GM12875 (cell line): ENCODE measurements around the gene S100PBP.

Experiments
- H3K4me3 ChIP-seq: one replicate; pipeline ENCODE4 v1.5.1; 2011; ENCODE audit warnings: low read depth, low read length, control low read depth
- TF ChIP-seq, protein P1 (sequence below): IDR thresholded peaks from 2 replicates; pipeline ENCODE4 v1.5.1; 2011; ENCODE audit warnings: low read depth, mild to moderate bottlenecking, control low read depth, inconsistent platforms, low read length, moderate library complexity, borderline replicate concordance; ENCODE audit not compliant: insufficient read depth

S100PBP gene

DNA sequence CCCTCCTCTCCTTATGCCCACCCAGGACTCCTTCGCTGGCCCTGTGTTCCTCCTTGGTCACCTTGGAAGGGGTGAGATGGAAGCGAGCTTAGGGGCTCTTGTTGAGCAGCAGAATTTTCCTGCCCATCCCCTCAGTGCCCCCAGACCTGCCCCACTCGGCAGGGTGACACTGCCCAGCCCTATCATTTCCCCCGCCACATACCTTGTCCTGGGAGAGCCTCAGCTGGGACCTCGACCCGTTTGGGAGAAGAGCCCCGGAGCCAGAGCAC lies 54.7 kb downstream of the S100PBP start:
- no peak overlapping the region for H3K4me3 ChIP-seq
- TF ChIP-seq, protein P1, sequence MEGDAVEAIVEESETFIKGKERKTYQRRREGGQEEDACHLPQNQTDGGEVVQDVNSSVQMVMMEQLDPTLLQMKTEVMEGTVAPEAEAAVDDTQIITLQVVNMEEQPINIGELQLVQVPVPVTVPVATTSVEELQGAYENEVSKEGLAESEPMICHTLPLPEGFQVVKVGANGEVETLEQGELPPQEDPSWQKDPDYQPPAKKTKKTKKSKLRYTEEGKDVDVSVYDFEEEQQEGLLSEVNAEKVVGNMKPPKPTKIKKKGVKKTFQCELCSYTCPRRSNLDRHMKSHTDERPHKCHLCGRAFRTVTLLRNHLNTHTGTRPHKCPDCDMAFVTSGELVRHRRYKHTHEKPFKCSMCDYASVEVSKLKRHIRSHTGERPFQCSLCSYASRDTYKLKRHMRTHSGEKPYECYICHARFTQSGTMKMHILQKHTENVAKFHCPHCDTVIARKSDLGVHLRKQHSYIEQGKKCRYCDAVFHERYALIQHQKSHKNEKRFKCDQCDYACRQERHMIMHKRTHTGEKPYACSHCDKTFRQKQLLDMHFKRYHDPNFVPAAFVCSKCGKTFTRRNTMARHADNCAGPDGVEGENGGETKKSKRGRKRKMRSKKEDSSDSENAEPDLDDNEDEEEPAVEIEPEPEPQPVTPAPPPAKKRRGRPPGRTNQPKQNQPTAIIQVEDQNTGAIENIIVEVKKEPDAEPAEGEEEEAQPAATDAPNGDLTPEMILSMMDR = no peak

DNA sequence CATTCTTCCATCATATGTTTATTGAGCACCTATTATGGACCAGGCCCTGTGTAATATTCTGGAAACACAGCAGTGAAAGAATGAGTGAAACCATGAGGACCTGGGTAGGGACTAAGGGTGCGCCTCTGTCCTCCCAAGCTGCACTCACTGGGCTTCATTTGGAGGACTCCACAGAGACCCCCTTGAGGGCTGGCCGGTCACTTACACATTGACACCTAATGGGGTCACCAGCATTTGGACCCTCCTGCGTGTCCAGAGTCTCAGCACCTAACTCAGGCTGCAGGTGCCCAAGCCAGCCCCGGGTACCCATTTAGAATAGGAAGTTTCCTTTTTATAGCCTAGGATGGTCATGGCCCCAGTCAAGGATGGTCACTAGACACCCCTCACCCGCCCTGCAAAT lies 56.0 kb downstream of the S100PBP start:
- TF ChIP-seq, protein P1 = no peak
- no peak overlapping the region for H3K4me3 ChIP-seq

DNA sequence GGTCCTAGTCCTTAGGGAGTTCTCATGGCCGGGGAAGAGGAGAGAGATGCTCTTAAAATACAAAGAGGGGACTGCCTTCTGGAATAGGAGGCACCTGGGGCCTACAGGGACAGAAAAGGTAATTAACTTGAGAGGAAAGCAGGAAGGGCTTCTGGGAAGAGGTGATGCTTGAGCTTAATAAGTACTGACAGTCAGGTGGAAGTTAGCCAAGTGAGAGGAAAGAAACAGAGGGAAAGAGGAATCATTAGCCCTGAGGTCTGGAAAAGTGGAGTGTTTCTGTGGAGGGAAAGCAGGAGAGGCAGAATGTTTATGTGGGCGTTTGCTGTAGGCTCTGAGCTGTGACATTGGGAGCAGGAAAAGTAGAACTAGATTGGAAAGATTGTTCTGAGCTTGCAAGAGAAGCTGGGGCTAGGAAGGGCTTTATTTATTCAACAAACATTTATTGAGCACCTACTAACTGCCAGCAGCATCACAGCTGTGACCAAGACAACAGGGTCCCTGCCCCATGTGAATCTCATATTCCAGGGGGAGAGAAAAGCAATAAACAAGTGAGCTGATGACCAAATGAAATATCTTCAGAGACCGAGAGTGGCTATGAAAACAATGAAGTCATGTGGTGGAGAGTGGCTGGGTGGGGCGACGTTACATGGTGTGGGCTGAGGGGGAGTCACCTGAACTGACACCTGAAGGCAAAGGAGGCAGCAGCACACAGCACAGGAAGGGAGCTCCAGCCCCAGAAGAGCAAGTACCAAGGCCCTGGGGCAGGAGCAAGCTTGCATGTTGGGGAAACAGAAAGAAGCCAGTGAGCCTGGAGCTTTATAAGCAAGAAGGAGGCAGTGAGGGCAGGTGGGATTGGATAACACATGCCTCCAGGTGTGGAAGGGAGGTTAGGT lies 57.7 kb downstream of the S100PBP start:
- no peak overlapping the region for H3K4me3 ChIP-seq
- TF ChIP-seq, protein P1 = no peak

DNA sequence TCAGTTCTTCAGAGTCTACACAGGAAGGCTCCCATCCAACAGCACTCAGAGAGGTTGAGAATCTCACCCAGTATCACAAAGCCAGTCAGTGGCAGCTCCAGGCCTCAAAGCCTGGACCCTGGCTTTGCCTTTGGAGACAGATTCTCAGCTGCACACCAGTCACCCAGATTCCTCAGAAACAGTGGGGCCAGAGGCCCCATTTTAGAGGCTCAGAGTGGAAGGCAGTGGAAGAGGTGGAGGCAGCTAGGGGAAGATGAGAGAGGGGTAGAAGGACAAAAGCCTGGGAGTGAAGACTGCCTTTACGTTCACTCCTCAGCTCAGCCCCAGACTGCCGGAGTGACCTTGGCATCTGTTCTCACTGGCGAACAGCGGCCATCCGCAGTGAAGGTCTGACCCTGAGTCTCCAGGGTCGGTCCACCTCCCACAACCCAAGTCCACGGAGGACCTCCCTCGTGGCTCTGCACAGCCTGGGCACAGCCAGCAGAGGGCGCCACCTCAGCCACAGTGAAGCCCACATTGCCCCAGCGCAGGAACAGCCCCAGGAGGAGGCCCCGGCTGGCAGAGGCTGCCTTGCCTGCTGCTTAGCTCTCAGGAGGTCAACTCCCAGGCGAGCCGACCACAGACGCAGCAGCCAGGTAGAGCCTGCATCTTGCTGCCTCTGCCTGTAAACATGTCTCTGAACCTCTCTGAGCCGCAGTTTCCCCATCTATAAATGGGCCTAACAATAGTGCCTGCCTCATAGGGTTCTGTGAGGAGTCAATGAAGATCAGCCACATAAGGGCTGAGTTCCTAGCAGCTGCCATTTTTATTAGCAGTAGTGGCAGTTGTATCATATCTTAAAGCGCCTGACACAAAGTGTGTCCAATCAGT lies 59.1 kb downstream of the S100PBP start:
- TF ChIP-seq, protein P1 = peak; percentile 97
- no peak overlapping the region for H3K4me3 ChIP-seq

DNA sequence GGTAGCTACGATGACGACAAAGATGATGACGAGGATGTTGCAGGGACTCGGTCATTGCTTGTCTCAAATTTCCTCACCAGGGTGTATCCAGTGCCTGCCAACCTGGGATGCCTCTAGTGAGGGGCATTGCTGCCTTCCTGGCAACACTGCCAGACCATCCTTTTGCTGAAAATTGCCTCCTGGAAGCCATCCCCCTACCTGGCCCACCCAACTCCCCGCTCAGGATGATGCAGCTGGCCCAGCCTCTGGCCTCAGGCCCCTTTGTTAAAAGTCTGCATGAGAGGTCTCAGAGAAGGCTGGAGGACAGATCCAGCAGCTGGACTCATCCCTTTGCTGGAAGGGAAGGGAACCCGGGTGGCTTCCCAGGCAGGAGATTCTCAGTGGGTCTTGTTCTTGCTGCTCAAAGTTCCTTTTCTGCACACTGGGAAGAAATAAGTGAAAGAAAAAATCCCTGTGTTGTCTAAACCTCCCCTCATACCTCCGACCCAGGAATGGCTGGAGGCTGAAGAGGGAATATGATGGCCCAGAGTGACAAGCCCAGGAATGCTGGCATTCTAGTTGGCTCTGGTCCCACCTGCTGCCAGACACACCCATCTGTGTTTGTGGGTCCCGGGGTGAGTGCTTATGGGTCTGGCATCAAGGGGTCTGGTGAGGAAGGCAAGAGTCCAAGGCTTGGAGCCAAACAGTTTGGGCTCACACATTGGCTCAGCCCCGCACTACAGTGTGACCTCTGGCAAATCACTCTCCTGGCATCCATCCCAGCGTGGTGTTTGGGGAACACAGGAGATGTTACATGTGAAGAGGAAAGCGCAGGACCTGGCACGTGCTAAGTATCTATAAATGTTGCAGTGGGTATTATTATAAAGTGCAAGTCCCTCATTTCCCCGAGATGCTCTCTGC lies 60.0 kb downstream of the S100PBP start:
- TF ChIP-seq, protein P1 = no peak
- H3K4me3 ChIP-seq = no peak overlapping the region

DNA sequence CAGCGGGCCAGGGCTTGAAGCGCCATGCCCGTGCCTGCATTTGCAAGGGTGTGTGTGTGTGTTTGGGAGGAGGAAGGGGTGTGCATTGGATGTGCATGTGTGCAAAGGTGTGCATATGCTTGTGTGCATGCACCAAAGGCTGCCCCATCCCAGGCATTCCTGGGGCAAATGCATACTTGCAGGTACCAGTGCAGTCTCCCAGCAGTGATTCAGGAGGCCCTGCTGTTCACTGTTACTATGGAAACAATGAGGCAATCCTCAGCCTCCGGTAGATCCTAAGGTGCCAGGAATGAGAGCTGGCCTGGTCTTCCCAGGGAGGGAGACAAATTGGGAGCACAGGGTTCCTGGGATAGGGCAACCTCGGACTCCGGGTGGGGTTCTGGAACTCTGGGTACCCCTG lies 60.7 kb downstream of the S100PBP start:
- TF ChIP-seq, protein P1 = no peak
- no peak overlapping the region for H3K4me3 ChIP-seq
